H9 (cell line): ENCODE results near the gene RPN1. TPM values are rescaled to one million over a fixed set of nuclear protein-coding genes. Genes with fewer than 3 reads are reported as not detected.

Source experiments
- DNase-seq: peaks from one replicate; pipeline ENCODE4 v3.0.0-alpha.2; 2017
- H2AFZ ChIP-seq: one replicate; pipeline ENCODE4 v1.6.1; 2013; ENCODE audit warnings: mild to moderate bottlenecking, low read length, control low read depth, moderate library complexity
- H2AK5ac ChIP-seq: 2 replicates; pipeline ENCODE4 v1.6.1; 2013; ENCODE audit warnings: low read length, control low read depth, mixed read lengths; ENCODE audit not compliant: insufficient read length
- H2BK120ac ChIP-seq: one replicate; pipeline ENCODE4 v1.6.1; 2013; ENCODE audit warnings: low read depth, mild to moderate bottlenecking, low read length, control low read depth, inconsistent platforms; ENCODE audit not compliant: poor library complexity, severe bottlenecking
- H2BK12ac ChIP-seq: 2 replicates; pipeline ENCODE4 v1.6.1; 2013; ENCODE audit warnings: low read length, control low read depth, mixed read lengths, low read depth; ENCODE audit not compliant: insufficient read length
- H2BK15ac ChIP-seq: 2 replicates; pipeline ENCODE4 v1.6.1; 2013; ENCODE audit warnings: low read depth, low read length, control low read depth
- H2BK20ac ChIP-seq: one replicate; pipeline ENCODE4 v1.6.1; 2013; ENCODE audit warnings: low read depth, mild to moderate bottlenecking, low read length, control low read depth, inconsistent platforms; ENCODE audit not compliant: poor library complexity, severe bottlenecking
- H2BK5ac ChIP-seq: 2 replicates; pipeline ENCODE4 v1.6.1; 2013; ENCODE audit warnings: low read length, control low read depth, mixed read lengths; ENCODE audit not compliant: insufficient read length
- H3K14ac ChIP-seq: 2 replicates; pipeline ENCODE4 v1.6.1; 2013; ENCODE audit warnings: low read length, control low read depth; ENCODE audit not compliant: insufficient read depth
- H3K18ac ChIP-seq: 2 replicates; pipeline ENCODE4 v1.6.1; 2013; ENCODE audit warnings: low read depth, mild to moderate bottlenecking, mixed read lengths, low read length, control low read depth; ENCODE audit not compliant: insufficient read length
- H3K23ac ChIP-seq: 2 replicates; pipeline ENCODE4 v1.6.1; 2013; ENCODE audit warnings: low read length, control low read depth, mixed read lengths, low read depth; ENCODE audit not compliant: insufficient read length
- H3K23me2 ChIP-seq: 2 replicates; pipeline ENCODE4 v1.6.1; 2013; ENCODE audit warnings: low read depth, mild to moderate bottlenecking, mixed read lengths, low read length, control low read depth; ENCODE audit not compliant: insufficient read length, poor library complexity, severe bottlenecking
- H3K27ac ChIP-seq: 2 replicates; pipeline ENCODE4 v1.5.1; 2013; ENCODE audit warnings: low read length, control low read depth, mixed read lengths, low read depth; ENCODE audit not compliant: insufficient read length
- H3K27me3 ChIP-seq: 2 replicates; pipeline ENCODE4 v1.6.1; 2013; ENCODE audit warnings: low read length, control low read depth, inconsistent platforms; ENCODE audit not compliant: insufficient read depth
- H3K4ac ChIP-seq: 2 replicates; pipeline ENCODE4 v1.6.1; 2013; ENCODE audit warnings: low read depth, mild to moderate bottlenecking, control low read depth, inconsistent platforms, low read length, moderate library complexity
- H3K4me1 ChIP-seq: 2 replicates; pipeline ENCODE4 v1.6.1; 2013; ENCODE audit warnings: low read length, control low read depth, inconsistent platforms; ENCODE audit not compliant: insufficient read depth
- H3K4me2 ChIP-seq: 2 replicates; pipeline ENCODE4 v1.6.1; 2013; ENCODE audit warnings: low read length, control low read depth, mixed read lengths; ENCODE audit not compliant: insufficient read length, insufficient read depth
- H3K56ac ChIP-seq: 2 replicates; pipeline ENCODE4 v1.6.1; 2013; ENCODE audit warnings: low read depth, mild to moderate bottlenecking, mixed read lengths, low read length, control low read depth; ENCODE audit not compliant: insufficient read length
- H3K79me1 ChIP-seq: 2 replicates; pipeline ENCODE4 v1.6.1; 2013; ENCODE audit warnings: low read depth, mild to moderate bottlenecking, moderate library complexity, low read length, control low read depth, inconsistent platforms; ENCODE audit not compliant: insufficient read depth, poor library complexity, severe bottlenecking
- H3K79me2 ChIP-seq: 2 replicates; pipeline ENCODE4 v1.6.1; 2013; ENCODE audit warnings: low read length, control low read depth, inconsistent platforms; ENCODE audit not compliant: insufficient read depth
- H3K9ac ChIP-seq: 2 replicates; pipeline ENCODE4 v1.6.1; 2013; ENCODE audit warnings: low read length, control low read depth, mixed read lengths; ENCODE audit not compliant: insufficient read length; ENCODE audit errors: extremely low read depth
- H3K9me3 ChIP-seq: one replicate; pipeline ENCODE4 v1.6.1; 2013; ENCODE audit warnings: low read depth, low read length, inconsistent platforms; ENCODE audit not compliant: control insufficient read depth
- H3T11ph ChIP-seq: one replicate; pipeline ENCODE4 v1.6.1; 2013; ENCODE audit warnings: mild to moderate bottlenecking, low read length, control low read depth, inconsistent platforms
- H4K20me1 ChIP-seq: one replicate; pipeline ENCODE4 v1.6.1; 2013; ENCODE audit not compliant: control insufficient read depth, insufficient read length, insufficient read depth
- H4K5ac ChIP-seq: 2 replicates; pipeline ENCODE4 v1.6.1; 2013; ENCODE audit warnings: low read depth, mild to moderate bottlenecking, mixed read lengths, low read length, control low read depth; ENCODE audit not compliant: insufficient read length
- H4K8ac ChIP-seq: replicated peaks from 2 replicates; pipeline ENCODE4 v1.6.1; 2013; ENCODE audit warnings: low read length, control low read depth, mixed read lengths, low read depth; ENCODE audit not compliant: insufficient read length
- H4K91ac ChIP-seq: 2 replicates; pipeline ENCODE4 v1.6.1; 2013; ENCODE audit warnings: low read depth, mild to moderate bottlenecking, moderate library complexity, mixed read lengths, low read length, control low read depth; ENCODE audit not compliant: insufficient read length
- H3K27ac Mint-ChIP-seq, 3 experiments: 2 replicates in 2 of 3; 3 replicates in 1 of 3; pipeline ENCODE4 v1.8.0; 2020 to 2021; ENCODE audit warnings: mixed read lengths in 3 of 3, mild to moderate bottlenecking in 1 of 3, moderate library complexity in 1 of 3
- H3K27me3 Mint-ChIP-seq: 2 replicates; pipeline ENCODE4 v1.8.0; 2021; ENCODE audit warnings: low read depth, mild to moderate bottlenecking, moderate library complexity, mixed read lengths
- H3K36me3 Mint-ChIP-seq, 3 experiments: 2 replicates in 2 of 3; 3 replicates in 1 of 3; pipeline ENCODE4 v1.8.0; 2020 to 2021; ENCODE audit warnings: low read depth in 3 of 3, mixed read lengths in 3 of 3; ENCODE audit not compliant: insufficient read depth in 1 of 3
- H3K4me1 Mint-ChIP-seq, 2 experiments: 2 replicates each; pipeline ENCODE4 v1.8.0; 2020; ENCODE audit warnings: mixed read lengths in 2 of 2
- H3K4me3 Mint-ChIP-seq, 2 experiments: 2 replicates in 1 of 2; 3 replicates in 1 of 2; pipeline ENCODE4 v1.8.0; 2020 to 2021; ENCODE audit warnings: mild to moderate bottlenecking in 2 of 2, mixed read lengths in 2 of 2, moderate library complexity in 1 of 2
- H3K9me3 Mint-ChIP-seq, 2 experiments: 2 replicates in 1 of 2; 3 replicates in 1 of 2; pipeline ENCODE4 v1.8.0; 2020; ENCODE audit warnings: mild to moderate bottlenecking in 2 of 2, mixed read lengths in 2 of 2, moderate library complexity in 1 of 2
- CTCF ChIP-seq: fragments of 200-600 bp; sonication (generic); conservative IDR thresholded peaks from 3 replicates; pipeline ENCODE4 v1.8.0; 2021; ENCODE audit warnings: antibody characterized with exemption, mild to moderate bottlenecking
- WGBS: extraction: QIAGEN DNeasy Blood & Tissue Kit; methylation state at CpG from one replicate; pipeline ENCODE4 v1.1.7; 2013; ENCODE audit warnings: missing lambda C conversion rate, low lambda C conversion rate, mixed read lengths; ENCODE audit not compliant: insufficient read length; ENCODE audit errors: extremely low coverage; 5-methylcytosine and 5-hydroxymethylcytosine counted together
- total RNA-seq: library from RNA; stranded (reverse); gene quantifications from 2 replicates; pipeline ENCODE4 v1.2.1, GENCODE V29; 2021

RPN1 gene
- total RNA-seq, 1 experiment from 2014 or later: 174 TPM

- peak overlapping the region; percentile 63 for H4K5ac ChIP-seq
- peak overlapping the region; percentile 80 to 86 for H3K4me3 Mint-ChIP-seq
- peak overlapping the region; percentile 23 for H2BK5ac ChIP-seq
- peak overlapping the region; percentile 32 for H4K8ac ChIP-seq
- peak overlapping the region; percentile 94 for H3K18ac ChIP-seq
- H3K4me2 ChIP-seq: peak overlapping the region; percentile 31
- H3K79me1 ChIP-seq: no peaks in the 10 kb centered on the region
- WGBS: no CpG with 5 or more reads among the region's 67 CpGs
- no peaks in the 10 kb centered on the region for H3K79me2 ChIP-seq
- H3K4me1 Mint-ChIP-seq: peaks cover 9 to 12% of the 10 kb centered on the region in 2 experiments
- H3K36me3 Mint-ChIP-seq: no peaks in the 10 kb centered on the region
- peak overlapping the region; percentile 85 for H3K9ac ChIP-seq
- H3K4ac ChIP-seq: no peak overlapping the region; the same call in 1 of the 2 replicates
- no peaks in the 10 kb centered on the region; the same call in 1 of the 2 replicates for H3K4me1 ChIP-seq
- H2BK12ac ChIP-seq: no peak overlapping the region
- peak overlapping the region; percentile 33 for H3K56ac ChIP-seq
- no peak overlapping the region for H3T11ph ChIP-seq
- H4K20me1 ChIP-seq: no peaks in the 10 kb centered on the region
- no peak overlapping the region for H2BK120ac ChIP-seq
- no peak overlapping the region for H2AFZ ChIP-seq
- H3K23ac ChIP-seq: no peak overlapping the region
- peaks cover 5% of the 10 kb centered on the region for H3K23me2 ChIP-seq
- peaks cover 30% of the 10 kb centered on the region for H3K27me3 Mint-ChIP-seq
- peak overlapping the region; percentile 91 for H3K27ac ChIP-seq
- no peak overlapping the region for H2AK5ac ChIP-seq
- H3K9me3 ChIP-seq: no peaks in the 10 kb centered on the region
- H2BK15ac ChIP-seq: no peak overlapping the region
- peak; percentile 100 for DNase-seq
- H3K9me3 Mint-ChIP-seq: no peaks in the 10 kb centered on the region
- peaks cover 14% of the 10 kb centered on the region; the same call in 1 of the 2 replicates for H3K27me3 ChIP-seq
- no peak overlapping the region for H4K91ac ChIP-seq
- TF ChIP-seq CTCF: peak; percentile 99
- no peak overlapping the region for H2BK20ac ChIP-seq
- peak overlapping the region; percentile 98 for H3K14ac ChIP-seq
- peak overlapping the region; percentile 98 to 100 (median 99) for H3K27ac Mint-ChIP-seq
These were observed 30.2 kb upstream of the RPN1 start for GRCh38 chr3:128680603-128681368.
